Hepatocyte (in vitro differentiated cells): ENCODE measurements around the gene TRAF3IP1. TPM values are rescaled to one million over a fixed set of nuclear protein-coding genes. Genes with fewer than 3 reads are reported as not detected.

Experiments
- DNase-seq: peaks from one replicate; pipeline ENCODE4 v3.0.0-alpha.2; 2016; ENCODE audit warnings: low spot score
- H2AFZ ChIP-seq: fragments of 200-600 bp; sonication (generic); 2 replicates; pipeline ENCODE4 v1.6.0; 2016; ENCODE audit warnings: antibody characterized with exemption, mild to moderate bottlenecking
- H3K27ac ChIP-seq: fragments of 200-600 bp; sonication (generic); 2 replicates; pipeline ENCODE4 v1.5.1; 2016; ENCODE audit warnings: mild to moderate bottlenecking
- H3K27me3 ChIP-seq: fragments of 200-600 bp; sonication (generic); 2 replicates; pipeline ENCODE4 v1.6.1; 2016
- H3K36me3 ChIP-seq: fragments of 200-600 bp; sonication (generic); replicated peaks from 2 replicates; pipeline ENCODE4 v1.5.1; 2016; ENCODE audit warnings: low read depth; ENCODE audit not compliant: insufficient read depth
- H3K4me1 ChIP-seq: fragments of 200-600 bp; sonication (generic); 2 replicates; pipeline ENCODE4 v1.5.1; 2016; ENCODE audit warnings: mild to moderate bottlenecking, moderate library complexity; ENCODE audit not compliant: insufficient read depth
- H3K4me2 ChIP-seq: fragments of 200-600 bp; sonication (generic); 2 replicates; pipeline ENCODE4 v1.6.0; 2016
- H3K4me3 ChIP-seq: fragments of 200-600 bp; sonication (generic); 2 replicates; pipeline ENCODE4 v1.5.1; 2016; ENCODE audit warnings: mild to moderate bottlenecking
- H3K79me2 ChIP-seq: fragments of 200-600 bp; sonication (generic); 2 replicates; pipeline ENCODE4 v1.6.0; 2017; ENCODE audit warnings: mild to moderate bottlenecking
- H3K9me2 ChIP-seq: fragments of 200-600 bp; sonication (generic); replicated peaks from 2 replicates; pipeline ENCODE4 v1.6.0; 2017; ENCODE audit warnings: mild to moderate bottlenecking; ENCODE audit not compliant: insufficient read depth
- H3K9me3 ChIP-seq: fragments of 200-600 bp; sonication (generic); 2 replicates; pipeline ENCODE4 v1.5.1; 2016; ENCODE audit warnings: low read depth, mild to moderate bottlenecking
- H4K20me1 ChIP-seq: fragments of 200-600 bp; sonication (generic); 2 replicates; pipeline ENCODE4 v1.6.0; 2016; ENCODE audit warnings: mild to moderate bottlenecking; ENCODE audit not compliant: insufficient read depth, poor library complexity, severe bottlenecking
- CTCF ChIP-seq: fragments of 200-600 bp; sonication (generic); IDR thresholded peaks from 2 replicates; pipeline ENCODE4 v1.5.1; 2016; ENCODE audit warnings: antibody characterized with exemption, mild to moderate bottlenecking; ENCODE audit not compliant: poor library complexity
- EZH2 ChIP-seq: fragments of 200-600 bp; sonication (generic); IDR thresholded peaks from 2 replicates; pipeline ENCODE4 v1.6.1; 2016; ENCODE audit warnings: antibody characterized with exemption, mild to moderate bottlenecking, borderline replicate concordance
- EZH2phosphoT487 ChIP-seq: fragments of 200-600 bp; sonication (generic); IDR thresholded peaks from one replicate; pipeline ENCODE4 v1.6.1; 2018; ENCODE audit warnings: antibody characterized with exemption, mild to moderate bottlenecking, low read depth, moderate library complexity; ENCODE audit not compliant: unreplicated experiment, severe bottlenecking
- WGBS: methylation state at CpG from one replicate; pipeline ENCODE4 v1.1.6; 2016; ENCODE audit warnings: low lambda C conversion rate; ENCODE audit errors: missing lambda C conversion rate; 5-methylcytosine and 5-hydroxymethylcytosine counted together
- polyA plus RNA-seq: library from polyadenylated mRNA; unstranded; fragments of >200 nt; fragmentation: Nextera tagmentation; extraction: Ambion mirVana; gene quantifications from 2 replicates; pipeline ENCODE4 v1.2.1, GENCODE V29; 2016
- total RNA-seq: library from RNA; depleted of rRNA; stranded (reverse); fragments of >200 nt; gene quantifications from 2 replicates; pipeline ENCODE4 v1.2.3, GENCODE V29; 2014

The TRAF3IP1 gene
- total and polyA plus RNA-seq, 2 experiments from 2014 or later, result 9.0 to 9.1 TPM

DNA sequence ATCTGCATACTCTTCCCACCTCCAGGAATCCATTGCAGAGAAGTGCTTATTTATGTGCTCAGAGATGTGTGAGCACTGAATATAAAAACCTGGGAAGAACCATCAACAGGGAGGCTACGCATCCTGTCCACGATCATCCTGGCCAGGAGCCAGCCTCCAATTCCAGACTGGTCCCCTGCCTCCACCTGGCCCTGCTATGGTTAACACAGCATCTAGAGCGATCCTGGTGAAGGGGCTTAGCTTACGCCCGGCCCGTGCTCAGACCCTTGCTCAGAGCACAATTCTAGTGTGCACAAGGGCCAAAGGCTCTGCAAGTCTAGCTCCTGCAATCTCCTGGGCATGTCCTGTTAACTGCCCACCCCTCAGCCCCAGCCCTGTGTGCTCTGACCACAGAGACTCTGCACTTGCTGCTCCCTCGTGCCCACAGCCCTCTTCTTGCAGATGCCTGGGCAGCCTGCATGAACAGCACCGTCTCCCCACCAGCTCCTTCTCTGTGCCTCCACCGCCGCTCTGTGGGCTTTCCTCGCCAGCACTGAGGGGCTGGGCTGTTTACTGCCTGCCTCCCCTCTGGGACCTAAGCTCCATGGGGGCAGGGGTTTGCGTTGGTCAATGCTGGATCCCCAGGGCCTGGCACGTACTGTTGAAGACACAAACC lies 38.4 kb upstream of the TRAF3IP1 start:
- WGBS, result 97% methylated on average over 13 of the region's 13 CpGs
- peaks cover 28% of the 10 kb centered on the region for H3K4me1 ChIP-seq
- no peak overlapping the region for H3K4me2 ChIP-seq
- TF ChIP-seq EZH2, result no peak
- no peak for TF ChIP-seq EZH2phosphoT487
- TF ChIP-seq CTCF, result no peak
- no peaks in the 10 kb centered on the region for H3K9me3 ChIP-seq
- no peak overlapping the region for H2AFZ ChIP-seq
- peaks cover 87% of the 10 kb centered on the region for H3K79me2 ChIP-seq
- DNase-seq, result no peak
- H3K36me3 ChIP-seq, result no peaks in the 10 kb centered on the region
- H3K9me2 ChIP-seq, result no peaks in the 10 kb centered on the region
- no peak overlapping the region for H3K27ac ChIP-seq
- H3K4me3 ChIP-seq, result no peak overlapping the region
- peaks cover 5% of the 10 kb centered on the region for H4K20me1 ChIP-seq
- no peaks in the 10 kb centered on the region for H3K27me3 ChIP-seq

GRCh38 chr2:238282861-238283738 lies 37.2 kb upstream of the TRAF3IP1 start:
- H3K9me2 ChIP-seq, result no peaks in the 10 kb centered on the region
- no peak for DNase-seq
- peaks cover 34% of the 10 kb centered on the region for H3K4me1 ChIP-seq

GRCh38 chr2:238284802-238285515 lies 35.4 kb upstream of the TRAF3IP1 start:
- Histone ChIP-seq H3K27ac (peak overlapping the region; percentile 86), H3K4me2 (peak overlapping the region; percentile 89), H3K36me3 (no peaks in the 10 kb centered on the region), H4K20me1 (no peaks in the 10 kb centered on the region), H3K4me1 (peaks cover 41% of the 10 kb centered on the region), H3K79me2 (peaks cover 68% of the 10 kb centered on the region), H2AFZ (no peak overlapping the region), H3K9me2 (no peaks in the 10 kb centered on the region), H3K27me3 (no peaks in the 10 kb centered on the region), H3K9me3 (no peaks in the 10 kb centered on the region), H3K4me3 (no peak overlapping the region)
- TF ChIP-seq EZH2phosphoT487, result no peak
- no peak for TF ChIP-seq EZH2
- TF ChIP-seq CTCF, result no peak
- DNase-seq, result no peak
- WGBS, result 67% methylated on average over 10 of the region's 11 CpGs

More at GRCh38 chr2:238282861-238283738, 37.2 kb upstream of the TRAF3IP1 start:
- no peak overlapping the region for H3K4me3 ChIP-seq
- peaks cover 5% of the 10 kb centered on the region for H4K20me1 ChIP-seq
- no peak overlapping the region for H3K4me2 ChIP-seq
- H3K79me2 ChIP-seq, result peaks cover 84% of the 10 kb centered on the region
- H3K27me3 ChIP-seq, result no peaks in the 10 kb centered on the region
- WGBS, result 94% methylated on average over 17 of the region's 17 CpGs
- TF ChIP-seq EZH2 (no peak), EZH2phosphoT487 (no peak), CTCF (no peak)
- H2AFZ ChIP-seq, result no peak overlapping the region
- no peak overlapping the region for H3K27ac ChIP-seq
- no peaks in the 10 kb centered on the region for H3K9me3 ChIP-seq
- H3K36me3 ChIP-seq, result no peaks in the 10 kb centered on the region
